NCI-H345 treated with DMSO at 0.1 percent for 48 hours (cell line): ENCODE results near the gene MCOLN1.
"Not testable (repeated sequence)": the region's sequence is repeated elsewhere in the genome, so short reads cannot be mapped to it uniquely, and the experiment has no call there.

Experiments used
- DNase-seq: peaks from one replicate; lab custom pipeline; 2025; ENCODE audit not compliant: unreplicated experiment; lab: John Stamatoyannopoulos, UW

Gene MCOLN1

DNA sequence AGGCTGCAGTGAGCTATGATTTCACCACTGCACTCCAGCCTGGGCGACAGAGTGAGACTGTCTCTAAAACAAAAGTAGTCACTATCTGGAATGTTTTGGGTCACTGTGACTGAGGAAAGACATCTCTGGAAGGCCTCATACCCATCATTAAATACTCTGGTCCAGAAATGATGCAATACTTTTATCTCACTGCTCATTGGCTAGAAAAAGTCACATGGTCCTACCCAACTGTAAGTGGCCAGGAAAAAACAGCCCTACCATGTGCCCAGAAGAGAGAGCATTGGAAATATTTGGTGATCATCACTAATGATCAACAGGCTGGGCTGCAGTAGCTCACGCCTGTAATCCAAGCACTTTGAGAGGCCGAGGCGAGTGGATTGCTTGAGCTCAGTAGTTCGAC is 42.9 kb downstream of the MCOLN1 start:
- DNase-seq, result no peak

DNA sequence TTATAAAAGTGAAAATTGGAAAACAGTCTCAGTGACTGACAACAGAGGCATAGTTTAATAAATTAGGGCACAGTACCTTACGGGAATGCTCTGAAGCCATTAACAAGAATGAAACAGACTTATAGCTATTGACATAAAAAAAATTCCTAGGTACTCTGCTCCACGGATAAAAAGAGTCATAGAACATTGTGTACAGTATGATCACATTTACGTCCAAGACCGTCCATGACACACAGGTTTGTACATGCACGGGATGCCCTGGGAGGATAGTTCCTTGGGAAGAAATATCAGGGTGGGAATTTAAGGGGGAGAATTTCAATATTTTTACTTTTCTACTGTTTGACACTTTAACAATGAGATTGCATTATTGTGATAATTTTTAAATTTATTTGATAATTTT is 48.3 kb downstream of the MCOLN1 start:
- no peak for DNase-seq

DNA sequence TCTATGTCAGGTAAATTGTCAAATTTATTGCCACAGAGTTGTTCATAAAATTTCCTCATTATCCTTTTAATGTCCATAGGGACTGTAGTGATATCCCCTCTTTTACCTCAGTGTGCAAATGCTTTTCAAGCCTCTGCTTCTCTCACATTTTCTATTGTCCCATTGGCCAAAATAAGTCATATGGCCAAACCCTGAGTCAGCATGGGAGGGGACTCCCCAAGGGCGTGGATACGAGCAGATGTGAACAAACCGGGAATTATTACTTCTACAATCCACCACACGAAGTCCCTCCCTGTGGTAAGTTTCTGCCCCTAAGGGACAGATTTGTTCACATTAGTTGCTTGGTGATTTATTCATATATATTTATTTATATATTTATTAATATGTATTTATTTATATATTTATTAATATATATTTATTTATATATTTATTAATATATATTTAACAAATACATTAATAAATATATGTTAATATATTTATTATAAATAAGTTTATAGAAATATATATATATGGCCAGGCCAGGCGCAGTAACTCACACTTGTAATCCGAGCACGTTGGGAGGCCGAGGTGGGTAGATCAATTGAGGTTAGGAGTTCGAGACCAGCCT is 53.1 kb downstream of the MCOLN1 start:
- no peak for DNase-seq

DNA sequence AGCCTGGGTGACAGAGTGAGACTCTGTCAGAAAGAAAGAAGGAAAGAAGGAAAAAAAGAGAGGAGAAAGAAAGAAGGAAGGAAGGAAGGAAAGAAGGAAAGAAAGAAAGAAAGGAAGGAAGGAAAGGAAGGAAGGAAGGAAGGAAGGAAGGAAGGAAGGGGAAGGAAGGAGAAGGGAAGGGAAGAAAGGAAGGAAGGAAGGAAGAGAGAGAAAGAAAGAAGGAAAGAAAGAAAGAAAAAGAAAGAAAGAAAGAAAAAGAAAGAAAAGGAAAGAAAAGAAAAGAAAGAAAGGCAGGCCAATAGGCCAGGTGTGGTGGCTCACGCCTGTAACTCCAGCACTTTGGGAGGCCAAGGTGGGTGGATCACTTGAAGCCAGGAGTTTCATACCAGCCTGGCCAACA is 55.0 kb downstream of the MCOLN1 start:
- not testable (repeated sequence) for DNase-seq

GRCh38 chr19:7578127-7578526 is 55.7 kb downstream of the MCOLN1 start:
- no peak for DNase-seq

GRCh38 chr19:7579182-7579581 is 56.8 kb downstream of the MCOLN1 start:
- DNase-seq, result no peak

- DNase-seq, result no peak
Observed at GRCh38 chr19:7582446-7582845, 60.0 kb downstream of the MCOLN1 start.
